DND-41 (cell line): ENCODE measurements around the gene PLAAT5.
"Not testable (repeated sequence)": the region's sequence is repeated elsewhere in the genome, so short reads cannot be mapped to it uniquely, and the experiment has no call there.

Source experiments
- ATAC-seq: fragments of 200-7000 bp; cut with Tn5 transposase; 3 replicates; pipeline ENCODE4 v1.9.1; 2021; ENCODE audit warnings: low read depth; ENCODE audit not compliant: insufficient read depth
- DNase-seq: peaks from one replicate; pipeline ENCODE4 v3.0.0-alpha.2; 2020
- H2AFZ ChIP-seq: 2 replicates; pipeline ENCODE4 v1.6.0; 2012; ENCODE audit warnings: low read depth, low read length
- H3K27ac ChIP-seq: 2 replicates; pipeline ENCODE4 v1.5.1; 2012; ENCODE audit warnings: low read length, inconsistent platforms
- H3K27me3 ChIP-seq: fragments of 200-600 bp; sonication (generic); 2 replicates; pipeline ENCODE4 v1.6.0; 2012; ENCODE audit warnings: low read length, mild to moderate bottlenecking, inconsistent platforms; ENCODE audit not compliant: insufficient read depth, poor library complexity
- H3K36me3 ChIP-seq: 2 replicates; pipeline ENCODE4 v1.5.1; 2012; ENCODE audit warnings: low read length, inconsistent platforms; ENCODE audit not compliant: insufficient read depth
- H3K4me1 ChIP-seq: 2 replicates; pipeline ENCODE4 v1.5.1; 2012; ENCODE audit warnings: mild to moderate bottlenecking, low read length; ENCODE audit not compliant: insufficient read depth
- H3K4me2 ChIP-seq: 2 replicates; pipeline ENCODE4 v1.6.0; 2012; ENCODE audit warnings: mild to moderate bottlenecking, moderate library complexity, low read length, inconsistent platforms; ENCODE audit not compliant: insufficient read depth
- H3K4me3 ChIP-seq, 2 experiments: fragments of 200-600 bp in 1 of 2; shearing (Covaris generic) in 1 of 2; 2 replicates each; pipeline ENCODE4 v1.5.1; 2012 to 2016; ENCODE audit warnings: inconsistent platforms in 2 of 2, low read length in 2 of 2, mild to moderate bottlenecking in 2 of 2, low read depth in 1 of 2, moderate library complexity in 1 of 2
- H3K79me2 ChIP-seq: 2 replicates; pipeline ENCODE4 v1.6.0; 2012; ENCODE audit warnings: low read length, inconsistent platforms; ENCODE audit not compliant: insufficient read depth
- H3K9ac ChIP-seq: 2 replicates; pipeline ENCODE4 v1.6.0; 2012; ENCODE audit warnings: low read depth, mild to moderate bottlenecking, inconsistent platforms, low read length, moderate library complexity
- H3K9me3 ChIP-seq: 2 replicates; pipeline ENCODE4 v1.5.1; 2012; ENCODE audit warnings: low read length, moderate library complexity, mild to moderate bottlenecking, inconsistent platforms; ENCODE audit not compliant: insufficient read depth, severe bottlenecking
- H4K20me1 ChIP-seq: 2 replicates; pipeline ENCODE4 v1.6.0; 2012; ENCODE audit warnings: low read length; ENCODE audit not compliant: insufficient read depth
- EZH2 ChIP-seq: IDR thresholded peaks from 3 replicates; pipeline ENCODE4 v1.6.1; 2012; ENCODE audit warnings: borderline replicate concordance, low read depth, mild to moderate bottlenecking, moderate library complexity, low read length, inconsistent platforms; ENCODE audit not compliant: severe bottlenecking
- TF ChIP-seq, protein P1 (sequence below): IDR thresholded peaks from 2 replicates; pipeline ENCODE4 v1.5.1; 2012; ENCODE audit warnings: borderline replicate concordance, low read length, moderate library complexity, mild to moderate bottlenecking; ENCODE audit not compliant: poor library complexity, severe bottlenecking; ENCODE audit errors: extremely low read depth

The PLAAT5 gene

DNA sequence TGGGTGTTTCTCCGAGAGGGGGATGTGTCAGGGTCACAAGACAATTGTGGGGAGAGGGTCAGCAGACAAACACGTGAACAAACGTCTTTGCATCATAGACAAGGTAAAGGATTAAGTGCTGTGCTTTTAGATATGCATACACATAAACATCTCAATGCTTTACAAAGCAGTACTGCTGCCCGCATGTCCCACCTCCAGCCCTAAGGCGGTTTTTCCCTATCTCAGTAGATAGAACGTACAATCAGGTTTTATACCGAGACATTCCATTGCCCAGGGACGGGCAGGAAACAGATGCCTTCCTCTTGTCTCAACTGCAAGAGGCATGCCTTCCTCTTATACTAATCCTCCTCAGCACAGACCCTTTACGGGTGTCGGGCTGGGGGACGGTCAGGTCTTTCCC is 37.2 kb upstream of the PLAAT5 start:
- H3K4me3 ChIP-seq, H3K36me3 ChIP-seq, H3K4me2 ChIP-seq, H3K27ac ChIP-seq, H4K20me1 ChIP-seq, H3K79me2 ChIP-seq, H2AFZ ChIP-seq, H3K9me3 ChIP-seq, DNase-seq, H3K27me3 ChIP-seq, H3K9ac ChIP-seq, ATAC-seq: not testable (repeated sequence)
- H3K4me1 ChIP-seq: peaks cover 12% of the 10 kb centered on the region

GRCh38 chr11:63527667-63528066 is 36.7 kb upstream of the PLAAT5 start:
- Histone ChIP-seq H2AFZ (no peak overlapping the region), H3K27ac (no peak overlapping the region), H4K20me1 (no peaks in the 10 kb centered on the region), H3K9ac (no peak overlapping the region), H3K36me3 (no peaks in the 10 kb centered on the region), H3K79me2 (no peaks in the 10 kb centered on the region), H3K4me2 (no peak overlapping the region), H3K4me1 (peaks cover 12% of the 10 kb centered on the region), H3K27me3 (no peaks in the 10 kb centered on the region), H3K9me3 (peaks cover 9% of the 10 kb centered on the region), H3K4me3 (no peak overlapping the region)
- no peak for ATAC-seq
- DNase-seq: no peak
- TF ChIP-seq, protein P1, sequence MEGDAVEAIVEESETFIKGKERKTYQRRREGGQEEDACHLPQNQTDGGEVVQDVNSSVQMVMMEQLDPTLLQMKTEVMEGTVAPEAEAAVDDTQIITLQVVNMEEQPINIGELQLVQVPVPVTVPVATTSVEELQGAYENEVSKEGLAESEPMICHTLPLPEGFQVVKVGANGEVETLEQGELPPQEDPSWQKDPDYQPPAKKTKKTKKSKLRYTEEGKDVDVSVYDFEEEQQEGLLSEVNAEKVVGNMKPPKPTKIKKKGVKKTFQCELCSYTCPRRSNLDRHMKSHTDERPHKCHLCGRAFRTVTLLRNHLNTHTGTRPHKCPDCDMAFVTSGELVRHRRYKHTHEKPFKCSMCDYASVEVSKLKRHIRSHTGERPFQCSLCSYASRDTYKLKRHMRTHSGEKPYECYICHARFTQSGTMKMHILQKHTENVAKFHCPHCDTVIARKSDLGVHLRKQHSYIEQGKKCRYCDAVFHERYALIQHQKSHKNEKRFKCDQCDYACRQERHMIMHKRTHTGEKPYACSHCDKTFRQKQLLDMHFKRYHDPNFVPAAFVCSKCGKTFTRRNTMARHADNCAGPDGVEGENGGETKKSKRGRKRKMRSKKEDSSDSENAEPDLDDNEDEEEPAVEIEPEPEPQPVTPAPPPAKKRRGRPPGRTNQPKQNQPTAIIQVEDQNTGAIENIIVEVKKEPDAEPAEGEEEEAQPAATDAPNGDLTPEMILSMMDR: no peak
- no peak for TF ChIP-seq EZH2

DNA sequence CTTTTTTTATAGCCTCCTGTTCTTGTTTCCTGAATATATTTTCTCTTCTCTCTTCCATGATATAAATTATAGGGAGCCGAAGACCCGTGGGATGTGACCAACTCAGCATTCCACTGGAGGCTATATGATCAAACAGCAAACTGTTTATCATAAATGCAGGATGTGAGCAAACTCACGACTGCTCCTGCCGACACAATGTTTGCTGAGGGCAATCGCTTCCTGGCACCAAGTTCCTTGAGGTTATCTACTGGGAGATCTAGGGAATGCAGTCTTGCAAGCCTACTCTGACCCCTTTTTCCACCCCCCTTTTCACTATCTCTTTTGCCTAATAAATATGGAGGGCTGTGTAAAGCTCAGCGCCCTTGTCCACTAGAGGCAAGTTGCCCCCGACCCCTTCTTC is 32.2 kb upstream of the PLAAT5 start:
- H3K9ac ChIP-seq: no peak overlapping the region
- H3K36me3 ChIP-seq: no peaks in the 10 kb centered on the region
- no peak overlapping the region for H3K27ac ChIP-seq
- DNase-seq (no peak), ATAC-seq (no peak)
- TF ChIP-seq, protein P1: no peak
- no peak for TF ChIP-seq EZH2
- no peak overlapping the region for H3K4me2 ChIP-seq
- no peaks in the 10 kb centered on the region for H3K4me1 ChIP-seq
- no peaks in the 10 kb centered on the region for H3K79me2 ChIP-seq
- peaks cover 3% of the 10 kb centered on the region for H3K27me3 ChIP-seq
- H2AFZ ChIP-seq: no peak overlapping the region
- peaks cover 9% of the 10 kb centered on the region for H3K9me3 ChIP-seq
- H4K20me1 ChIP-seq: no peaks in the 10 kb centered on the region
- no peak overlapping the region for H3K4me3 ChIP-seq

- Histone ChIP-seq H4K20me1 (no peaks in the 10 kb centered on the region), H3K27ac (no peak overlapping the region), H3K9ac (no peak overlapping the region), H3K4me2 (no peak overlapping the region), H3K36me3 (no peaks in the 10 kb centered on the region), H3K4me3 (no peak overlapping the region), H3K4me1 (no peaks in the 10 kb centered on the region), H3K79me2 (no peaks in the 10 kb centered on the region), H3K9me3 (peaks cover 9% of the 10 kb centered on the region), H3K27me3 (peaks cover 3% of the 10 kb centered on the region), H2AFZ (no peak overlapping the region)
- DNase-seq (no peak), ATAC-seq (no peak)
- TF ChIP-seq EZH2: no peak
- TF ChIP-seq, protein P1: no peak
These were observed 30.9 kb upstream of the PLAAT5 start for GRCh38 chr11:63521896-63522295.
